Lower leg skin (tissue), 4 donors: ENCODE measurements around the gene PYCR2. TPM values are rescaled to one million over a fixed set of nuclear protein-coding genes. Genes with fewer than 3 reads are reported as not detected.
"Not testable (repeated sequence)": the region's sequence is repeated elsewhere in the genome, so short reads cannot be mapped to it uniquely, and the experiment has no call there.

Experiments
- DNase-seq, 2 donors: peaks; one replicate each; pipeline ENCODE4 v3.0.0-alpha.2; 2019; ENCODE audit warnings: low spot score in 2 of 2
- H3K4me3 ChIP-seq: fragments of 200-600 bp; sonication (generic); 2 replicates; pipeline ENCODE4 v1.5.1; 2017; ENCODE audit warnings: mild to moderate bottlenecking, low read depth; ENCODE audit not compliant: poor library complexity, severe bottlenecking
- CTCF ChIP-seq, 3 donors: fragments of 450-650 bp; IDR thresholded peaks; one replicate each; pipeline ENCODE4 v1.5.1; 2016; ENCODE audit warnings: antibody characterized with exemption in 3 of 3, mild to moderate bottlenecking in 3 of 3, moderate library complexity in 2 of 3
- POLR2A ChIP-seq, 2 donors: fragments of 450-650 bp; IDR thresholded peaks; one replicate each; pipeline ENCODE4 v1.6.1; 2016 to 2017; ENCODE audit warnings: antibody characterized with exemption in 2 of 2, mild to moderate bottlenecking in 1 of 2, moderate library complexity in 1 of 2
- WGBS, 2 donors: methylation state at CpG; one replicate each; pipeline ENCODE4 v1.1.5; 2018; 5-methylcytosine and 5-hydroxymethylcytosine counted together
- intact Hi-C: fragments of 100-400 bp; cut with DNase I; formaldehyde crosslinking; loops from one replicate; pipeline ENCODE4 v1.15.0; 2023; ENCODE audit warnings: low total_unique reads
- total RNA-seq, 4 donors: library from RNA; depleted of rRNA; stranded (reverse); fragments of >200 nt; gene quantifications; one replicate each; pipeline ENCODE4 v1.1.0, GENCODE V29; 2016

PYCR2 gene
- total RNA-seq, 4 donors from 2014 or later: 35.4 to 43.1 (median 37.9) TPM

DNA sequence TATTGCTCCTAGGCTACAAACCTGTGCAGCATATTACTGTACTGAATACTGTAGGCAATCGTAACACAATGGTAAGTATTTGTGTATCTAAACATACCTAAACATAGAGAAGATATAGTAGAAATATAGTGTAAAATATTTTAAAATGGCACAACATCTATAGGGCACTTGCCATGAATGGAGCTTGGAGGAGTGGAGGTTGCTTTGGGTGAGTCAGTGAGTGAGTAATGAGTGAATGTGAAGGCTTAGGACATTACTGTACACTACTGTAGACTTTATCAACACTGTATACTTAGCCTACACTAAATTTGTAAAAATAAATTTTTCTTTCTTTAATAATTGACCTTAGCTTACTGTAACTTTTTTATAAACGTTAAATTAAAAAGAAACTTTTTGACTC is 9.0 kb upstream of the PYCR2 start:
- intact Hi-C loops: no loop called here
- no peak for DNase-seq
- WGBS, 2 donors: 91 to 93% methylated on average over 2 of the region's 2 CpGs
- H3K4me3 ChIP-seq: no peak overlapping the region
- TF ChIP-seq CTCF (IDR thresholded peaks at IDR 0.05): no peak
- no peak for TF ChIP-seq POLR2A (IDR thresholded peaks at IDR 0.05)

GRCh38 chr1:225931270-225932136 is 7.5 kb upstream of the PYCR2 start:
- H3K4me3 ChIP-seq: no peak overlapping the region
- DNase-seq: no peak
- intact Hi-C loops: no loop called here
- WGBS, 2 donors: 84 to 87% methylated on average over 5 of the region's 5 CpGs
- TF ChIP-seq CTCF (IDR thresholded peaks at IDR 0.05) (no peak), POLR2A (IDR thresholded peaks at IDR 0.05) (no peak)

DNA sequence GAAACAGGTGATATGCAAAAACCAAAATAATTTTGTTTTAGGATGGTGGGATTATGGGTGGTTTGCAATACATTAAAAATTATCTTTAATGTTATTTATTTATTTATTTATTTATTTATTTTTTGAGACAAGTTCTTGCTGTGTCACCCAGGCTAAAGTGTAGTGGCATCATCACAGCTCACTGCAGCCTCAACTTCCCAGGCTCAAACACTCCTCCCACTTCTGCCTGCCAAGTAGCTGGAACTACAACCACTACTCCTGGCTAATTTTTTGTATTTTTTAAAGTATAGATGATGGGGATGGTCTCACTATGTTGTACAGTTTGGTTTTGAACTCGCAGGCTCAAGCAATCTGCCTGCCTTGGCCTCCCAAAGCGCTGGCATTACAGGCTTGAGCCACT is 6.5 kb upstream of the PYCR2 start:
- no peak for DNase-seq
- WGBS, 2 donors: 96 to 98% methylated on average over 2 of the region's 2 CpGs
- no peak overlapping the region for H3K4me3 ChIP-seq
- intact Hi-C loops: no loop called here
- no peak for TF ChIP-seq POLR2A (IDR thresholded peaks at IDR 0.05)
- no peak for TF ChIP-seq CTCF (IDR thresholded peaks at IDR 0.05)

DNA sequence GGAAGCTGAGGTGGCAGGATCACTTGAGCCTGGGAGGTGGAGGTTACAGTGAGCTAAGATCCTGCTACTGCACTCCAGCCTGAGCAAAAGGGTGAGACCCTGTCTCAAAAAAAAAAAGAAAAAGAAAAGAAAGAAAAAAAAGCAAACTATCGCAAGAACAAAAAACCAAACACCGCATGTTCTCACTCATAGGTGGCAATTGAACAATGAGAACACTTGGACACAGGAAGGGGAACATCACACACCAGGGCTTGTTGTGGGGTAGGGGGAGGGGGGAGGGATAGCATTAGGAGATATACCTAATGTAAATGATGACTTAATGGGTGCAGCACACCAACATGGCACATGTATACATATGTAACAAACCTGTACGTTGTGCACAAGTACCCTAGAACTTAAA is 5.4 kb upstream of the PYCR2 start:
- intact Hi-C loops, DNase-seq, H3K4me3 ChIP-seq: not testable (repeated sequence)
- WGBS, 2 donors: 89 to 93% methylated on average over 3 of the region's 3 CpGs

GRCh38 chr1:225928186-225929175 is 4.4 kb upstream of the PYCR2 start:
- TF ChIP-seq CTCF (IDR thresholded peaks at IDR 0.05): no peak
- no peak overlapping the region for H3K4me3 ChIP-seq
- WGBS, 2 donors: 80 to 82% methylated on average over 14 of the region's 14 CpGs
- no peak for DNase-seq
- intact Hi-C loops: no loop called here

GRCh38 chr1:225926551-225927113 is 2.6 kb upstream of the PYCR2 start:
- no peak overlapping the region for H3K4me3 ChIP-seq
- TF ChIP-seq POLR2A (IDR thresholded peaks at IDR 0.05) (no peak), CTCF (IDR thresholded peaks at IDR 0.05) (no peak)
- WGBS, 2 donors: 81 to 83% methylated on average over 3 of the region's 3 CpGs
- intact Hi-C loops: no loop called here
- DNase-seq: no peak
